BJ (cell line): ENCODE measurements around the gene ETDB. TPM values are rescaled to one million over a fixed set of nuclear protein-coding genes. Genes with fewer than 3 reads are reported as not detected.
A peak's percentile ranks its signal among the peaks of the same experiment; 100 is the strongest.
"Not testable (repeated sequence)": the region's sequence is repeated elsewhere in the genome, so short reads cannot be mapped to it uniquely, and the experiment has no call there.

Experiments used
- CTCF ChIA-PET: fragments of 350-600 bp; formaldehyde crosslinking; extraction: SDS; loops from one replicate; lab custom pipeline; 2021; ENCODE audit warnings: antibody characterized with exemption, inconsistent platforms; lab: Yijun Ruan, JAX
- POLR2A ChIA-PET: fragments of 300-600 bp; sonication (Branson Sonifier 250); formaldehyde crosslinking; extraction: SDS; loops from one replicate; lab custom pipeline; 2021; ENCODE audit warnings: antibody characterized with exemption; lab: Charles Lee
- DNase-seq: peaks from one replicate; pipeline ENCODE4 v3.0.0-alpha.2; 2011; ENCODE audit warnings: low read depth
- H3K27me3 ChIP-seq: 2 replicates; pipeline ENCODE4 v1.6.0; 2011; ENCODE audit warnings: low read length; ENCODE audit not compliant: control insufficient read depth, insufficient read depth
- H3K36me3 ChIP-seq: 2 replicates; pipeline ENCODE4 v1.5.1; 2011; ENCODE audit warnings: low read length; ENCODE audit not compliant: control insufficient read depth, insufficient read depth
- H3K4me3 ChIP-seq: 2 replicates; pipeline ENCODE4 v1.5.1; 2011; ENCODE audit warnings: low read depth, mild to moderate bottlenecking, control low read depth, low read length
- CTCF ChIP-seq: IDR thresholded peaks from 2 replicates; pipeline ENCODE4 v1.5.1; 2011; ENCODE audit warnings: low read depth, mild to moderate bottlenecking, control low read depth, inconsistent platforms, low read length, moderate library complexity; ENCODE audit not compliant: insufficient read depth
- polyA plus RNA-seq: library from polyadenylated mRNA; depleted of rRNA; stranded (reverse); fragments of >200 nt; gene quantifications from 2 replicates; pipeline ENCODE4 v1.2.3, GENCODE V29; 2011

The ETDB gene
- polyA plus RNA-seq, 1 experiment: not detected

- no peak for DNase-seq
Measured at GRCh38 chrX:135112096-135112729, 8.1 kb downstream of the ETDB start.

DNA sequence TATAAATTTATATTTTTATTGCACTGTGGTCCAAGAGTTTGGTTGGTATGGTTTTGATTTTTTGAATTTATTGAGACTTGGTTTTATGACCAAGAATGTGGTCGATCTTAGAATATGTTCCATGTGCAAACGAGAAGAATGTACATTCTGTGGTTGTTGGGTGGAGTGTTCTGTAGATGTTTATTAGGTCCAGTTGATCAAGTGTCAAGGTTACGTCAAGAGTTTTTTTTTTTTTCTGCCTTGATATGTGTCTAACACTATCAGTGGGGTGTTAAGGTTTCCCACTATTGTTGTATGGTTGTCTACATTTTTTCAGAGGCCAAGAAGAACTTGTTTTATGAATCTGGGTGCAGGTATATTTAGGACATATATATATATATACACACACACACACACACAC lies 10.8 kb downstream of the ETDB start:
- ChIA-PET CTCF (no interaction called here), POLR2A (no interaction called here)
- no peak for TF ChIP-seq CTCF
- no peak overlapping the region for H3K4me3 ChIP-seq
- H3K36me3 ChIP-seq: no peaks in the 10 kb centered on the region
- no peaks in the 10 kb centered on the region for H3K27me3 ChIP-seq
- DNase-seq: no peak

More at GRCh38 chrX:135112096-135112729, 8.1 kb downstream of the ETDB start:
- ChIA-PET POLR2A (no interaction called here), CTCF (interaction anchor here (0.7 to 1.7 kb wide), 3 partner anchors 10 to 92 kb away, joined by 3 read pairs; no protein-coding TSS in a partner anchor)
- H3K27me3 ChIP-seq: no peaks in the 10 kb centered on the region
- peak; percentile 72 for TF ChIP-seq CTCF
- no peak overlapping the region for H3K4me3 ChIP-seq
- no peaks in the 10 kb centered on the region for H3K36me3 ChIP-seq

GRCh38 chrX:135099493-135099783 lies 20.9 kb downstream of the ETDB start:
- H3K36me3 ChIP-seq: no peaks in the 10 kb centered on the region
- DNase-seq: no peak
- H3K27me3 ChIP-seq: no peaks in the 10 kb centered on the region
- POLR2A ChIA-PET: no interaction called here
- TF ChIP-seq CTCF: no peak
- CTCF ChIA-PET: no interaction called here
- no peak overlapping the region for H3K4me3 ChIP-seq

- CTCF ChIA-PET, H3K27me3 ChIP-seq, DNase-seq, POLR2A ChIA-PET, H3K36me3 ChIP-seq: not testable (repeated sequence)
- peak overlapping the region; percentile 45 for H3K4me3 ChIP-seq
Measured at GRCh38 chrX:135097196-135097744, 23.1 kb downstream of the ETDB start.

GRCh38 chrX:135095715-135096114 lies 24.6 kb downstream of the ETDB start:
- POLR2A ChIA-PET: no interaction called here
- H3K36me3 ChIP-seq: no peaks in the 10 kb centered on the region
- DNase-seq: no peak
- H3K4me3 ChIP-seq: no peak overlapping the region
- no peak for TF ChIP-seq CTCF
- CTCF ChIA-PET: no interaction called here
- no peaks in the 10 kb centered on the region for H3K27me3 ChIP-seq

GRCh38 chrX:135094726-135095125 lies 25.6 kb downstream of the ETDB start:
- no peak for DNase-seq
- POLR2A ChIA-PET: no interaction called here
- CTCF ChIA-PET: interaction anchor here (0.9 kb wide), 1 partner anchor 9 kb away, joined by 3 read pairs; no protein-coding TSS in a partner anchor
- no peaks in the 10 kb centered on the region for H3K36me3 ChIP-seq
- no peaks in the 10 kb centered on the region for H3K27me3 ChIP-seq
- H3K4me3 ChIP-seq: no peak overlapping the region
- no peak for TF ChIP-seq CTCF
